GM12874 (cell line): ENCODE results near the gene GAS7.

Source experiments
- TF ChIP-seq, protein P1 (sequence below): IDR thresholded peaks from 2 replicates; pipeline ENCODE4 v1.5.1; 2011; ENCODE audit warnings: low read depth, mild to moderate bottlenecking, control low read depth, low read length, moderate library complexity; ENCODE audit not compliant: insufficient read depth

The GAS7 gene

GRCh38 chr17:10081571-10082169, 116.7 kb downstream of the GAS7 start:
- TF ChIP-seq, protein P1, sequence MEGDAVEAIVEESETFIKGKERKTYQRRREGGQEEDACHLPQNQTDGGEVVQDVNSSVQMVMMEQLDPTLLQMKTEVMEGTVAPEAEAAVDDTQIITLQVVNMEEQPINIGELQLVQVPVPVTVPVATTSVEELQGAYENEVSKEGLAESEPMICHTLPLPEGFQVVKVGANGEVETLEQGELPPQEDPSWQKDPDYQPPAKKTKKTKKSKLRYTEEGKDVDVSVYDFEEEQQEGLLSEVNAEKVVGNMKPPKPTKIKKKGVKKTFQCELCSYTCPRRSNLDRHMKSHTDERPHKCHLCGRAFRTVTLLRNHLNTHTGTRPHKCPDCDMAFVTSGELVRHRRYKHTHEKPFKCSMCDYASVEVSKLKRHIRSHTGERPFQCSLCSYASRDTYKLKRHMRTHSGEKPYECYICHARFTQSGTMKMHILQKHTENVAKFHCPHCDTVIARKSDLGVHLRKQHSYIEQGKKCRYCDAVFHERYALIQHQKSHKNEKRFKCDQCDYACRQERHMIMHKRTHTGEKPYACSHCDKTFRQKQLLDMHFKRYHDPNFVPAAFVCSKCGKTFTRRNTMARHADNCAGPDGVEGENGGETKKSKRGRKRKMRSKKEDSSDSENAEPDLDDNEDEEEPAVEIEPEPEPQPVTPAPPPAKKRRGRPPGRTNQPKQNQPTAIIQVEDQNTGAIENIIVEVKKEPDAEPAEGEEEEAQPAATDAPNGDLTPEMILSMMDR = no peak

DNA sequence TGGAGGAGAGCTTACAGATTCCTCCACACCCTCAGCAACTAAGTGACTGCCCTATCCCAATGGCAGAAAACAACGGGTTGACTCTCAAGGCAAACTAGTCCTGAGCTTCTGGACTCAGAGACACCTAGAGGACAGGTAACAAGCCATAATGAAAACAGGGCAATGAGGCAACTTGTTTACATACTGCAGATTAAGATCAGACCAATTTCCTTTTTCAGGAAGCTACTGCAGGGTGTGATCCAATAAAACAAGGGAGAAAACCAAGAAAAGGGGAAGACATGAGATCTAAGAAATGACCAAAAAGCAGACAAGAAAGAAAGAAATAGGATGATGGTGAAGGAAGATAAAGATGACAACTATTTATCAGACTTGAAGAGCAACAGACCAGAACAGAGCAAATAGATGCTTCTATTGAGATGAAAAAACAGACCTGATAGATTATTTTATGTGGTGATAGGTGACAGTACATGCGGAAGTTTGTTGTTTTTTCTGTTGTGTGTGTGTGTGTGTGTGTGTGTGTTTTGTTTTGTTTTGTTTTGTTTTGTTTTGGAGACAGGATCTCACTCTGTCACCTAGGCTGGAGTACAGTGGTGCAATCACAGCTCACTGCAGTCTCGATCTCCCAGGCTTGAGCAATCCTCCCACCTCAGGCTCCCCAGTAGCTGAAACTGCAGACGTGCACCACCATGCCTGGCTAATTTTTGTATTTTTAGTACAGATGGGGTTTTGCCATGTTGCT, 120.7 kb downstream of the GAS7 start:
- TF ChIP-seq, protein P1 = no peak

GRCh38 chr17:10075919-10076318, 122.5 kb downstream of the GAS7 start:
- TF ChIP-seq, protein P1 = no peak

DNA sequence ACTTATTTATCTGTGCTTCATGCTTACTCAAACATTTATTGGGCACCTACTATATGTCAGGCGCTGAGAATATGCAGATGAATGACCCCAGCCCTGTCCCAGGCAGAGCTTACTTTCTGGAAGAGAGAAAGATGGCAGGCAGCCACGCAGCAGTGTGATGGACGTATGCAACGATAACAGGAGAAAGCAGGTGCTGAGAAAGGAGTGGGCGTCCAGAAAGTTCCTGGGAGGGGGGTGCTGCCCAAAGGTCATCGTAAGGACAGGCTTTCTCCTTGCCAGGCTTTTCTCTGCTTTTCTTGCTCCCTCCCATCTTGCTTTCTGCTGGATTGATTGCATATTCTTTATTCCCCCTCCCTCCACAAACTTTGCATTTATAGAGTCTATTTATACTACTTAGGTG, 124.5 kb downstream of the GAS7 start:
- TF ChIP-seq, protein P1 = no peak

- TF ChIP-seq, protein P1 = no peak
Observed at GRCh38 chr17:10072556-10073425, 125.6 kb downstream of the GAS7 start.

DNA sequence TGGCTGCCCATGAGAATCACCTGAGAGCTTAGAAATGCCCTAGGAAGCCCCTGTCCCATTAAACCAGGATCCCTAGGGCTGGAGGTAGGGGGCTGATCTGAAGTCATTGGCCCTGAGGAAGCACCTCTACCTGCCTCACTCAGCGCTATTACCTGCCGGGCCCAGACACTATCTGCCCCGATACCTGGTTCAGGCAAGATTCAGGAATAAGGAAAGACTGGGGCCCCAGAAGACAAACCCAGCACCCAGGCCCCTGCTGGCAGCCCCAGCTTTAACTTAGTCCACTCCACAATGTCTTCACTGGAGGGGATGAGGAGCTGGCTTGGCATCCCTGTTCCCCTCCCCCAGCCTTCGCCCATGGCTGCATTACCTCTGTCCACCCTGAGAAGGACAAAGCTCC, 126.3 kb downstream of the GAS7 start:
- TF ChIP-seq, protein P1 = no peak

- TF ChIP-seq, protein P1 = no peak
Observed at GRCh38 chr17:10071141-10071540, 127.3 kb downstream of the GAS7 start.
